Measurements from ENCODE around the gene WBP11.
"Not testable (repeated sequence)": the region's sequence is repeated elsewhere in the genome, so short reads cannot be mapped to it uniquely, and the experiment has no call there.

The WBP11 gene

GRCh38 chr12:14771651-14772137, 31.6 kb downstream of the WBP11 start:
- no peak for DNase-seq

DNA sequence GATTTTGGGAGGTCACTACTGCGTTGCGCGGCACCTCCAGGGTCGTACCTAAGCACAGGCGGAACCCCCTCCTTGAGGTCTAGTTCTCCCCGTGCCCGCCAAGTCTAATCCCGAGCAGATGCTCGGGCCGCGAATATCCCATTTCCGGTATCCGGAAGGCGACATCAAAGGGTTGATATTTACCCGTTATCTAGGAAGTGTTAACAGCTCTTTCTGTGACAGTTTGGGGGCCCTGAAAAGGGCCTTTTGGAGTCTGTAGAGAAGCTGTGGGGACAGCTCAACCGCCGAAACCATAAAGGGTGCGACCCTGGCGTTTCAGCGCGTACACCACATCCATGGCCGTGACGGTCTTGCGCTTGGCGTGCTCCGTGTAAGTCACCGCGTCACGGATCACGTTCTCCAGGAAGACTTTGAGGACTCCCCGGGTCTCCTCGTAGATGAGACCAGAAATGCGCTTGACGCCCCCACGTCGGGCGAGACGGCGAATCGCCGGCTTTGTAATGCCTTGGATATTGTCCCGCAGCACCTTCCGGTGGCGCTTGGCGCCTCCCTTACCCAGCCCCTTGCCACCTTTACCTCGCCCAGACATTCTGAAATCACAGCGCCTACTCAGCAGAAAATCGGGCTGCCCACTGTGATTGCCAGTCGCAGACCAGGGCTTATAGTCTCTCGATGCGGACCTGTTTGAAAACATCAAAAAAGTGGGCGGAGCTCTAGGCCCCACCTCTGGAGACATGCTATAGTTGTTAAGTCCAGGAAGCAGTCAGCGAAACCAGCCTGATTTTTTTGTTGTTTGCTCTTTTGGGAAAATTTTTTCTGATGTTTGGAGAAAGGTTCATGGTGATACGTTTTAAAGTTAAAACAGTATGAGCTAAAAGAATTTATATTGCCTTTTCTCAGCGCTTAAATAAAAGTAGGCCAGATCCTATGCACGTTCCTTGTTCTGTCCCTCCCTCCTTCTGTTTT, 32.5 kb downstream of the WBP11 start:
- DNase-seq, result peak; percentile 86 to 91

GRCh38 chr12:14769969-14770495, 33.2 kb downstream of the WBP11 start:
- peak; percentile 70 to 90 for DNase-seq

GRCh38 chr12:14769466-14769968, 33.8 kb downstream of the WBP11 start:
- DNase-seq, result peak; percentile 56 to 69

DNA sequence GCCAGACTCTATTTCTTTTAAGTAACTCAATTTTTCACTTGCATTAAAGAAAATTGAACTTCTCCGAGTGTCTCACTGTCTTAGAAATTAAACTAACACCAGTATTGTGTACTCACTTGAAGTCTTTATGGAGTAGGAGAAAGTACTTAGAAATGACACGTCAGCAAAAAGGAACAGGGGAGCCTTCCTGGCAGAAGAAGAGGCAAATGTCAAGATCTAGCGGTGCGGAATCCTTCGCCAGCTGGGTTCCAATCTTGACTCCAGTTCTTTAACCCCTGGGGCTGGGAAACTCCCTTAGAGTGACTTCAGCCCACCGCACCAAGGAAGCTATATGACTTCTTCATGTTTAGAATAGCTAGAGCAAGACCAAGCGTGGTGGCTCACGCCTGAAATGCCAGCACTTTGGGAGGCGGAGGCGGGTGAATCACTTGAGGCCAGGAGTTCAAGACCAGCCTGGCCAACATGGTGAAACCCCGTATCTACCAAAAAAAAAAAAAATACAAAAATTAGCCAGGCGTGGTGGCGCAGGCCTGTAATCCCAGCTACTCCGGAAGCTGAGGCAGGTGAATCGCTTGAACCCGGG, 34.4 kb downstream of the WBP11 start:
- peak in 1 of 2 experiments; percentile 4 for DNase-seq

- peak in 1 of 2 experiments; percentile 3 for DNase-seq
Observed at GRCh38 chr12:14767617-14768016, 35.7 kb downstream of the WBP11 start.

DNA sequence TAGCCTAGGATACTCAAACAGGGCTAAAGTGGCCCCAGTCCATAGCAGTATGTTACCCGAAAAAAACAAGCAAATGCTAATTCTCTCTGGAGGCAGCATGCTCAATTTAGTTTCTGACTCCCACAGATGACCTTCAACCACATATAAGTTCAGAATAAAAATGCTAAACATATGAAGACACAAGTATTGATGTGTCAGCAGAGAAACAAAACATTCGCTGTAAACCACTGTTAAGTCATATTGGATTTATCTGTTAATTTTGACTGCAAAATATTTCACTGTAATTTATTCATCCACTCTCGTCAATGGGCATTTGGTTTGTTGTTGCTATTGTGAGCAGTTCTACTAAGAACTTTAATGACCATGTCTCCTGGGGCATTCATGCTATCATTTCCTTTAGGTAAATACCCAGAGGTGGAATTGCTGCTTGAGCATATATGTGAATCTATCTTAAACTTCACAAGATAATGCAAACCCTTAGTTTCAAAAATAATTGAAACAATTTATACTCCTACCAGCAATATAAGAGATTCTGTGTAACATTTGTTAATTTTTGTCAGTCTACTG, 36.5 kb downstream of the WBP11 start:
- no peak for DNase-seq

DNA sequence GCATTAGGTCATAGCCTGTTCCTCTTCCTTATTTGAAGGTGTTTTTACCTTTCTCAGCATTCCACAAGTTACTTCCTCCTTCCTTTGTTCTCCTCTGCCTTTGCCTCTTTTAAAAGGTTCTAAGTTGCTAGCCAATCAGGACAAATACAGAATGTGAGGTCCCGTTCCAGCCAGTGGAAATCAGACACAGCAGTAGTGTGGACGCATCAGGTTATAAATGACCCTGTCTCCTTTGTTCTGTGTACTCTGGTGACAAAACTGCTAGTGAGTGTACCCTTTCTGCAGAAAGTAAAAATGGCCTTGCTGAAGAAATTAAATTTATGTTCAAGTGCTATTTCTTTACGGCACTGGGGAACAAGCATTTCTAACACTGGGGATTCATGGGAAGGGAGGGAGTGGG, 37.3 kb downstream of the WBP11 start:
- not testable (repeated sequence) for DNase-seq

DNA sequence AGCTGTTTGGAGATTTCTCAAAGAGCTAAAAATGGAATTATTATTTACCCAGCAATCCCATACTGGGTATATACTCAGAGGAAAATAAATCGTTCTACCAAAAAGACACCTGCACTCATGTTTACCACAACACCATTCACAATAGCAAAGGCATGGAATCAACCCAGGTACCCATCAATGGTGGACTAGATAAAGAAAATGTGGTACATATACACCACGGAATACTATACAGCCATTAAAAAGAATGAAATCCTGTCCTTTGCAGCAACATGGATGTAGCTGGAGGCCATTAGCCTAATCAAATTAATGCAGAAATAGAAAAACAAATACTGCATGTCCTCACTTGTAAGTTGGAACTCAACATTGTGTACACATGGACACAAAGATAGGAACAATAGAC, 37.9 kb downstream of the WBP11 start:
- DNase-seq, result no peak

DNA sequence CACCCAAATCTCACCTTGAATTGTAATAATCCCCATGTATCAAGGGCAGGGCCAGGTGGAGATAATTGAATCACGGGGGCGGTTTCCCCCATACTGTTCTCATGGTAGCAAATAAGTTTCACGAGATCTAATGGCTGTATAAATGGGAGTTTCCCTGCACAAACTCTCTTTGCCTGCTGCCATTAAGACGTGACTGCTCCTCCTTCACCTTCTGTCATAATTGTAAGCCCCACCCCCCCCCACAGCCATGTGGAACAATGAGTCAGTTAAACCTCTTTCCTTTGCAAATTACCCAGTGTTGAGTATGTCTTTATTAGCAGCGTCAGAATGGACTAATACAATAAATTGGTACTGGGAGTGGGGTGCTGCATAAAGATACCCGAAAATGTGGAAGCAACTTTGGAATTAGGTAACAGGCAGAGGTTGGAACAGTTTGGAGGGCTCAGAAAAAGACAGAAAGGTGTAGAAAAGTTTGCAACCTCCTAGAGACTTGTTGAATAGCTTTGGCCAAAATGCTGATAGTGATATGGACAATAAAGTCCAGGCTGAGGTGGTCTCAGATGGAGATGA, 43.5 kb downstream of the WBP11 start:
- not testable (repeated sequence) for DNase-seq

DNA sequence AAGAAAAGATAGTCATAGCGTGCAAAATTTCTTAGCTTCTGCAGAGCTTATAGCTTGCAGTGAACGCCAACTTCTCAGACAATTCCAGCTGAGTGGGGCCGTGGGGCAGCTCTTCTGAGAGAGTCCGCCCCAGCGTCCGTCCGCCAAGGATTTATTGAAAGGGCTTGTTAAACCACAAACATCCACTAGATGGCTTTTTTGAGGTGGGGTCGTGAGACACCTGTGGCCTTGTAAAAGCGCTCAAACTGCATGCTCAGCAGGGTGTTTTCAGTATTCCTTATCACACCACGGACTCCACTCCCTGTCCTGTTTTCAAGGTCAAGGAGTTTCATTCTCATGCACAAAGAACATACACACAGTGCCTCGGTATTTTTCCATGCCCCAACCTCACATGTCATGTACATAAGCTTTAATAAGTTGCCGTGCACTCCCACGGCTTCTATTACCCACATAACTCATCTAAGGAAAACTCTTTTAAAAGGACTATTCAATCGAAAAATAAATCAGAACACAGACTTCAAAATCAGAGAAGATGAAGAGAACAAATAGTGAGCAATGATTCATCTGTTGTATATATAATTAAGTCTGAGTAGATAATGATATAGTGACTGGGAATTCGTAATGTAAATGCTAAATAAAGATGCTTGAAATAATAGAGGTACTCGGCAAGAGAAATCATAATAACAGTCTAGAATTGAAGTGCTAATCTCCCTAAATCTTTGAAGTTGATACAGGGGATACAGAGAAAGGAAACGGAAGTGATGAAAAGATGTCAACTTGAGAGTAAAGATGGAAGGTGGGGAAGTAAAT, 46.7 kb downstream of the WBP11 start:
- no peak for DNase-seq

DNA sequence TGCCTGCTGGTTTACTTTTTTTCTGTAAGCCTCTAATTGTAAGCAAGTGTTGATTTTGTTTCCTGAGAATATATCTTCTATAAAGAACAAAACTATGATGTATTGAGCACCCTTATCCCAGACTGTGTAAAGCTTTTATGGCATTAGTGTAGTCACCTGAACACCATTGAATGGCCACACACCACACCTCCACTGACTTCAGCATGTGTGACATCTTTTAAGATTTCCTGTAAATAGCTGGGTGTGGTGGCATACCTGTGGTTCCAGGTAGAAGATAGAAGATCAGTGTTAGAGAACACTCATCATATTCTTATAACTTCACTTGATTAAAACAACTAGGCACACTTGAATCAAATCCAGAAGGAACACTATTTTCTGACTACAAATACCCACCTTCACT, 51.3 kb downstream of the WBP11 start:
- no peak for DNase-seq

DNA sequence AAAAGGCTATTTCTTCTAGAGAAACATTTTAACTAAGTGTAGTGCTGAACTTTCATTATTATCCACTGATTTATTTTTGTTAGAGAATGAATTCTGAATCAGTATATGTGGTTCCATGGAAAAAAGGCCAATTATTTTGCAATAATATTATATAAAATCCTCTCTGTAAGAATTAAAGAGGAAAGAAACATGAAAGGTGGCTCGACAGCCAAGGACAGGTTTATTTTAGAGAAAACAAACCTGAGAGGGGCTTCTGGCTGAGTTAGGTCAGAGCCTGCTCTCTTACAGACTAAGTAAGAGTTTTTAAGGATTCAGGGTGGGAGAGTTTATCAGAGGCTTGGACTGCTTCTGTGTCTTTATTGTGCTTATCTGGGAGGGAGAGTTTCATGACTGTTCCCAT, 60.2 kb downstream of the WBP11 start:
- DNase-seq, result no peak

- no peak for DNase-seq
Observed at GRCh38 chr12:14741942-14742341, 61.3 kb downstream of the WBP11 start.

DNA sequence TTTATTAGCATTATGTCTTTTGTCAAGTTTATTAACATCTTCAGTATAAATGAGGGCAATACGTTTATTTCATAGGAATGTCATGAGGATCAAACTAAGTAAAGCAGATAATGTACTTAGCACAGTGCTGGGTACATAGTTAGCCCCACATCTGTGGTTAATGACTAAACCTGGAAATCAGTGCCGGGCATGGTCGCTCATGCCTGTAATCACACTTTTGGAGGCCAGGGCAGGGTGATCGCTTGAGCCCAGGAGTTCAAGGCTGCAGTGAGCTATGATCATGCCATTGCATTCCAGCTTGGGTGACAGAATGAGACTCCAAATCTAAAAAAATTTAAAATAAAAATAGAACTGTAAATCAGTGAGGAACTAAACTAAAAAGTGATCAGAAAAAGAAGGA, 62.1 kb downstream of the WBP11 start:
- DNase-seq, result no peak

DNA sequence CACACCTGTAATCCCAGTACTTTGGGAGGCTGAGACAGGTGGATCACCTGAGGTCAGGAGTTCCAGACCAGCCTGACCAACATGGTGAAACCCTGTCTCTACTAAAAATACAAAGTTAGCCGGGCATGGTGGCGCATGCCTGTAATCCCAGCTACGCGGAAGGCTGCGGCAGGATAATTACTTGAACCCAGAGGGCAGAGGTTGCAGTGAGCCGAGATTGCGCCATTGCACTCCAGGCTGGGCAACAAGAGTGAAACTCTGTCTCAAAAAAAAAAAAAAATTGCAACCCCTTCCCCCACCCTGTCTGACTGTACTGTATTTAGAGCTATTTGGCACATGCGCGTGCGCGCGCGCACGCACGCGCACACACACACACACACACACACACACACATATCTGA, 66.8 kb downstream of the WBP11 start:
- DNase-seq, result not testable (repeated sequence)
